ENCODE data around the gene CNR2. TPM values are rescaled to one million over a fixed set of nuclear protein-coding genes. Genes with fewer than 3 reads are reported as not detected.

Gene CNR2
- total RNA-seq, 1 donor from 2014 or later: 0.05 TPM

DNA sequence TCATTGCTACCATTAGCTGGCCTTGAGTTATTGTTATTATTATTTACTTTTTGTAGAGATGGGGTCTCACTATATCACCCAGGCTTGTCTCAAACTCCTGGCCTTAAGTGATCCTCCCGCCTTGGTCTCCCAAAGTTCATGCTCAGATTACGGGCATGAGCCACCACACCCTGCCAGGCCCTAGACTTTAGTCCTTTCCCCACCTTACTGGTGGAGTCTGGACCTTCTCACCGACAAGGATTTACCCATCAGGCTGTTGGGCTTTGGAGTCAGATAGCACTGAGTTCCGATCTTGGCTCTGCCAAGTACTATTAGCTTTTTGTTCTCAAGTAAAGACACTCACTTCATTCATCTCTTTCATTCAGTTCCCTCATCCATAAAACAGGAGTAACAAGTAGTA, 17.2 kb downstream of the CNR2 start:
- no peak overlapping the region for H3K4me3 Mint-ChIP-seq (ENCODE audit: low read depth)
- no peaks in the 10 kb centered on the region for H3K36me3 Mint-ChIP-seq (ENCODE audit: low read depth)
- H3K27ac Mint-ChIP-seq: no peak overlapping the region
- H3K27me3 Mint-ChIP-seq (ENCODE audit: low read depth): peaks cover 22% of the 10 kb centered on the region
- intact Hi-C loops (cut with micrococcal nuclease): no loop called here
- peaks cover 14% of the 10 kb centered on the region for H3K4me1 Mint-ChIP-seq (ENCODE audit: low read depth)
- DNase-seq (ENCODE audit: low spot score): no peak
- no peaks in the 10 kb centered on the region for H3K9me3 Mint-ChIP-seq

DNA sequence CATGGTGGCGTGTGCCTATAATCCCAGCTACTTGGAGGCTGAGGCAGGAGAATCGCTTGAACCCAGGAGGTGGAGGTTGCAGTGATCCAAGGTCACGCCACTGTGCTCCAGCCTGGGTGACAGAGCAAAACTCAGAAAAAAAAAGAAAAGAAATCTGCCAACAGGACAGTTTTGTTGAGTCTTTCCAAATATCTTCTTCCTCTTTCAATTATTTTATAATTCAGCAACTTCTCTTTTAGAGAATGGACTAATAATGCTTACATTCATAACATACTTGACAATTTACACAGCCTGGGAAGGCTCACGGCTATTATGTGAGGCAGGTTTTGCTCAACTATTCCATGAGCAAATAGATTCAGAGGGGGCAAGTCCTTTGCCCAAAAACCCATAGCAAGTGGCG, 18.1 kb downstream of the CNR2 start:
- Mint-ChIP-seq H3K27me3 (ENCODE audit: low read depth) (peaks cover 14% of the 10 kb centered on the region), H3K9me3 (no peaks in the 10 kb centered on the region), H3K4me3 (ENCODE audit: low read depth) (no peak overlapping the region), H3K27ac (no peak overlapping the region), H3K36me3 (ENCODE audit: low read depth) (no peaks in the 10 kb centered on the region), H3K4me1 (ENCODE audit: low read depth) (peaks cover 13% of the 10 kb centered on the region)
- DNase-seq (ENCODE audit: low spot score): no peak
- intact Hi-C loops (cut with micrococcal nuclease): no loop called here

DNA sequence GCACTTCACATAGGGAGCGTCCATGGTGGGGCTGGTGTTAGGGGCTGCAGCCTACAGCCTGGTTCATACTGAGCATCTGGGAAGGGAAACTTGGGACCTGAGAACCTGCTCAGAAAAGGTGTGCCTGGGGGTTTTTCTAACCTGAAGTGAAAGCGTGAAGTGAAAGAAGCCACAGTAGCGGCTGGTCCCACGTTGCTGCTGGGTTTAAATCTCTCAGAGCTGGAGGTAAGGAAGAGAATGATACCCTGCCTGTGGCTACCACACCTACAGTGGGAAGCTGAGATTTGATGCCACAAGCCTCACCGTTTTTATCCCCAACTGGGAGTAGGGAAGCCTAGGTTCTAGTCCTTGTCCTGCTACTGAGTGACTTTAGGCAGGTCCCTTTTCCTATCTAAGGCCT, 24.1 kb downstream of the CNR2 start:
- peaks cover 5% of the 10 kb centered on the region for H3K27me3 Mint-ChIP-seq (ENCODE audit: low read depth)
- no peaks in the 10 kb centered on the region for H3K4me1 Mint-ChIP-seq (ENCODE audit: low read depth)
- intact Hi-C loops (cut with micrococcal nuclease): no loop called here
- H3K27ac Mint-ChIP-seq: no peak overlapping the region
- no peak for DNase-seq (ENCODE audit: low spot score)
- H3K4me3 Mint-ChIP-seq (ENCODE audit: low read depth): no peak overlapping the region
- no peaks in the 10 kb centered on the region for H3K9me3 Mint-ChIP-seq
- no peaks in the 10 kb centered on the region for H3K36me3 Mint-ChIP-seq (ENCODE audit: low read depth)

DNA sequence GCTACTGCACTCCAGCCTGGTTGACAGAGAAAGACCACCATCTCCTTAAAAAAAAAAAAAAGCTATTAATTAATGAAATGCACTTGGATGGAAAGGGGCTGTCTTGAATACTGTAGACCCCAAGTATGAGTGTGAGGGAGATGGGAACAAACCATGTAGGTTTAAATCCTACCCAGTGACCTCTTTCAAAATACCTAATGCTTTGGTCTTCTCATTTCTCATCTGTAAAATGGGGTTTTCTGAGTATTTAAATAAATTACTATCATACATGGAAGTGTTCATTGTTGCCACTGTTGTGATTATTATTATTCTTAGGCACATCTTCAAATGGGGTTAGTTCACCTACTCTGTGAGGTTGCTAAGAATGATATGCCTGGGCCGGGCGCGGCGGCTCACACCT, 27.9 kb downstream of the CNR2 start:
- no peak for DNase-seq (ENCODE audit: low spot score)
- H3K27me3 Mint-ChIP-seq (ENCODE audit: low read depth): no peaks in the 10 kb centered on the region
- no peaks in the 10 kb centered on the region for H3K36me3 Mint-ChIP-seq (ENCODE audit: low read depth)
- no peak overlapping the region for H3K27ac Mint-ChIP-seq
- H3K4me1 Mint-ChIP-seq (ENCODE audit: low read depth): no peaks in the 10 kb centered on the region
- intact Hi-C loops (cut with micrococcal nuclease): no loop called here
- no peak overlapping the region for H3K4me3 Mint-ChIP-seq (ENCODE audit: low read depth)
- peaks cover 1% of the 10 kb centered on the region for H3K9me3 Mint-ChIP-seq

DNA sequence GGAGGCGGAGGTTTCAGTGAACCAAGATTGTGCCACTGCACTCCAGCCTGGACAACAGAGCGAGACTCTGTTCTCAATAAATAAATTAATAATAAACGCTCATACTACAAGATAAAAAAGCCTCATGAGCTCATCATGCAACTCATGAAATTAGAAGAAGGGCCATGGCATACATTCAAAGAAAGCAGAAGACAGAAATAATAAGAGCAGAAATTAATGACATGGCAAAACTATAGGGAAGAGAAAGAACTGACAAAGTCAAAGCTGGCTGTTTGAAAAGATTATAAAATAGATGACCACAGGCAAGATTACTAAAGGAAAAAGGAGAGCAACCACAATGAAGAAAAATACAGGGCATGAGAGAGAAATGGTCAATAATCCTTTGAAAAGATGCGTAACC, 30.4 kb downstream of the CNR2 start:
- Mint-ChIP-seq H3K9me3 (peaks cover 24% of the 10 kb centered on the region), H3K4me3 (ENCODE audit: low read depth) (no peak overlapping the region), H3K36me3 (ENCODE audit: low read depth) (no peaks in the 10 kb centered on the region)

DNA sequence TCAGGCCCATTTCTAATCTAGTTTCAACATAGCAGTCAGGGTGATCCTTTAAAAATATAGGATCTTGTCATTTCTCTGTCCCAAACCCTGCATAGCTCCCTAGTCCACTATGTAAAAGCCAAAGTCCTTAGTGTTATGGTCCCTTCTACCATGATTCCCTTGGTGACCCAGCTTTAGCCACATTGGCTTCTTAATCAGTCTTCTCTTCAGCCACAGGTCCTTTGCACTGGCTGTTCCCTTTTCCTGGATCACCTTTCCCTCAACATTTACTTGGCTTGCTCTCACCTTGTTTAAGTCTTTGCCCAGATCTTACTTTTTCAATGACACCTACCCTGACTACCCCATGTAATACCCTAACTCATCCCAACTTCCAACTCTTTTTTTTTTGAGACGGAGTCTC, 33.4 kb downstream of the CNR2 start:
- Mint-ChIP-seq H3K27ac (no peak overlapping the region), H3K27me3 (ENCODE audit: low read depth) (no peaks in the 10 kb centered on the region), H3K9me3 (peaks cover 36% of the 10 kb centered on the region), H3K4me3 (ENCODE audit: low read depth) (no peak overlapping the region), H3K36me3 (ENCODE audit: low read depth) (no peaks in the 10 kb centered on the region), H3K4me1 (ENCODE audit: low read depth) (no peaks in the 10 kb centered on the region)
- intact Hi-C loops (cut with micrococcal nuclease): no loop called here
- DNase-seq (ENCODE audit: low spot score): no peak

More for the DNA sequence above, 30.4 kb downstream of the CNR2 start:
- Mint-ChIP-seq H3K27ac (no peak overlapping the region), H3K27me3 (ENCODE audit: low read depth) (no peaks in the 10 kb centered on the region), H3K4me1 (ENCODE audit: low read depth) (no peaks in the 10 kb centered on the region)
- DNase-seq (ENCODE audit: low spot score): no peak
- intact Hi-C loops (cut with micrococcal nuclease): no loop called here

DNA sequence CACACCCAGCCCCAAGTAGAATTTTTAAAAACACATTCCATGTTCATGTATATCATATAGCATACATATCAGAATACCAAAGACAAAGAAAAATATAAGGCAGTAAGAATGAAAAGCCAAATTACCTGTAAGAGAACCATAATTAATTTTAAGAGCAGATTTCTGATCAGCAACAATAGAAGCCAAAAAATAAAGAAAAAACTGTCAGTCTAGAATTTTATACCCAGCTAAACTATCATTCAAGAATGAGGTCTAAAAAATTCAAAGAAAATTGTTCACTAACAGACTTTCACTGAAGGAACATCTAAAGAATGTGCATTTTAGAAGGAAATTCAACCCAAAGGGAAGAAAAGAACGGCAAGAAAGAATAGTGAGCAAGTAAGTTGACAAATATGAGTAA, 34.5 kb downstream of the CNR2 start:
- H3K9me3 Mint-ChIP-seq: peaks cover 36% of the 10 kb centered on the region
- no peaks in the 10 kb centered on the region for H3K36me3 Mint-ChIP-seq (ENCODE audit: low read depth)
- no peak for DNase-seq (ENCODE audit: low spot score)
- intact Hi-C loops (cut with micrococcal nuclease): no loop called here
- no peaks in the 10 kb centered on the region for H3K4me1 Mint-ChIP-seq (ENCODE audit: low read depth)
- H3K27me3 Mint-ChIP-seq (ENCODE audit: low read depth): no peaks in the 10 kb centered on the region
- no peak overlapping the region for H3K27ac Mint-ChIP-seq
- no peak overlapping the region for H3K4me3 Mint-ChIP-seq (ENCODE audit: low read depth)

DNA sequence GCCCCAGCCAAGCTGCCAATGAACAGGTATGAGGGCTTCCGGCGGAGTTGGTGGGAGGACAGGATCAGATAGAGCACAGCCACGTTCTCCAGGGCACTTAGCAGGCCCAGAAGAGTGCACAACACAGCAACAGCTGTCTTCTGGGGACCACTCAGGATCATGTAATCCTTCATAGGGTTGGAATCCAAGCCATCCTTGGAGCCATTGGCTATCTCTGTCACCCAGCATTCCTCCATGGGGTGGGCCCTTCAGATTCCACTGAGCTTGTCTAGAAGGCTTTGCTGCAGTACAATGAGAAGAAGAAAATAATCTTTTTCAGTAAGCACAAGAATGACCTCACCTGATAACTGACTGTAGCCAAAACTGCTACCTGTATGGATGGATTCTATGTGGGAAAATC, 37.8 kb downstream of the CNR2 start:
- peaks cover 1% of the 10 kb centered on the region for H3K27me3 Mint-ChIP-seq (ENCODE audit: low read depth)

DNA sequence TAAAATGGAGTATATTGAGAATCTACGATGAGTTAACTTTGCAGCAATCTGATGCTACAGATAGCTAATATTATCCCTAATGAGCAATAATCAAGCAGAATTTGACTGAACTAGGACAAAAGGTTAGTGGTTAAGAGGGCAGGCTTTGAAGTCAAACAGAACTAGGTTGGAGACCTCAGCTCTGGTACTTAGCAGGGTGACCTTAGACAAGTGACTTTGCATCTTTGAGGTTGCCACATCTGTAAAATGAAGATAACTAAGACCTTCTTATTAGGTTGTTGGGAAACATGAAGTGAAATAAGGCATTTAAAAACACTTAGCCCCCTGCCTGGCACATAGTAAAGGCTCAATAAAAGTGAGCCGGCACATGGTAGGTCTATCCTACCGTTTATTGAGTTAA, 40.7 kb downstream of the CNR2 start:
- intact Hi-C loops (cut with micrococcal nuclease): no loop called here
- Mint-ChIP-seq H3K36me3 (ENCODE audit: low read depth) (no peaks in the 10 kb centered on the region), H3K4me1 (ENCODE audit: low read depth) (peaks cover 8% of the 10 kb centered on the region), H3K27me3 (ENCODE audit: low read depth) (peaks cover 13% of the 10 kb centered on the region), H3K9me3 (peaks cover 10% of the 10 kb centered on the region), H3K4me3 (ENCODE audit: low read depth) (no peak overlapping the region), H3K27ac (no peak overlapping the region)
- DNase-seq (ENCODE audit: low spot score): no peak

More for the DNA sequence above, 37.8 kb downstream of the CNR2 start:
- H3K4me1 Mint-ChIP-seq (ENCODE audit: low read depth): no peaks in the 10 kb centered on the region
- no peak for DNase-seq (ENCODE audit: low spot score)
- H3K27ac Mint-ChIP-seq: no peak overlapping the region
- peaks cover 36% of the 10 kb centered on the region for H3K9me3 Mint-ChIP-seq
- H3K4me3 Mint-ChIP-seq (ENCODE audit: low read depth): no peak overlapping the region
- H3K36me3 Mint-ChIP-seq (ENCODE audit: low read depth): no peaks in the 10 kb centered on the region
- intact Hi-C loops (cut with micrococcal nuclease): no loop called here

DNA sequence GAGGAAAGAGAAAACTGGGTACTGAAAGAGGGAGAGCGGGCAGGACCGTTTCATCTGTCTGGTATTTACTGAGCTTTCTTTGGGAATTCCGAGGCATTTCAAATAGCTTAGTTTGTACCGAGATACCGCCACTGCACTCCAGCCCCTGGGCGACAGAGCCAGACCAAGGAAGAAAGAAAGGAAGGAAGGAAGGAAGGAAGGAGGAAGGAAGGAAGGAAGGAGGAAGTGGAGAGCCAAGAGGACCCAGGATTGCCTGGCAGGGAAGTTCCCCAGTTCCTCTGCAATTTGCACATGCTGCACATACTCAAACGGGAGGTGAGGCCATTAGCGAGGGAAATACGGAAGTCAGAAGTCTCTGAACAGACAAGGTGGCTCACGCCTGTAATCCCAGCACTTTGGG, 44.1 kb downstream of the CNR2 start:
- Mint-ChIP-seq H3K4me3 (ENCODE audit: low read depth) (peak overlapping the region; percentile 86), H3K27ac (no peak overlapping the region)

DNA sequence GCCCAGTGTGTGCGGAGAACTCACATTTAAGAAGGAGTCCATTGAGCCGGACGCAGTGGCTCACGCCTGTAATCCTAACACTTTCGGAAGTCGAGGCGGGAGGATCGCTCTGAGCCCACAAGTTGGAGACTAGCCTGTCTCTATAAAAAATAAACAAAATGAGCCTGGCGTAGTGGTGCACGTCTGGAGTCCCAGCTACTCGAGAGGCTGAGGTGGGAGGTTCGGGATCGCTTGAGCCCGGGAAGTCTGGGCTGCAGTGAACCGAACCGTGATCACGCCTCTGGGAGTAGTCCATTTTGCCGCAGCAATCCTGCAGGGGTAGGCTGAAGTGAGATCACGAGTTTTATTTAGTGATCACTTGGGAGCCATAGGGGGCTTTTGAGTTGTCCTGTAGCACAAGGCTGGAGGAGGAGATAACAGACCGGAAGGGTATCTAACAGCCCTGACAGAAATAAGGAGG, 44.6 kb downstream of the CNR2 start:
- no peak for DNase-seq (ENCODE audit: low spot score)
- intact Hi-C loops (cut with micrococcal nuclease): loop anchor here (1.0 to 5.0 kb wide), 2 partner anchors 59 to 89 kb away; partner anchors contain the start of gene PNRC2
- H3K9me3 Mint-ChIP-seq: no peaks in the 10 kb centered on the region
- H3K27me3 Mint-ChIP-seq (ENCODE audit: low read depth): peaks cover 16% of the 10 kb centered on the region
- H3K4me1 Mint-ChIP-seq (ENCODE audit: low read depth): peaks cover 16% of the 10 kb centered on the region
- H3K36me3 Mint-ChIP-seq (ENCODE audit: low read depth): no peaks in the 10 kb centered on the region
- peak overlapping the region; percentile 86 for H3K4me3 Mint-ChIP-seq (ENCODE audit: low read depth)
- H3K27ac Mint-ChIP-seq: peak overlapping the region; percentile 49

More for the DNA sequence above, 44.1 kb downstream of the CNR2 start:
- peaks cover 16% of the 10 kb centered on the region for H3K27me3 Mint-ChIP-seq (ENCODE audit: low read depth)
- H3K9me3 Mint-ChIP-seq: no peaks in the 10 kb centered on the region
- no peak for DNase-seq (ENCODE audit: low spot score)
- intact Hi-C loops (cut with micrococcal nuclease): loop anchor here (5.0 kb wide), 1 partner anchor 88 kb away; the partner anchor contains the start of gene PNRC2
- peaks cover 16% of the 10 kb centered on the region for H3K4me1 Mint-ChIP-seq (ENCODE audit: low read depth)
- H3K36me3 Mint-ChIP-seq (ENCODE audit: low read depth): no peaks in the 10 kb centered on the region

DNA sequence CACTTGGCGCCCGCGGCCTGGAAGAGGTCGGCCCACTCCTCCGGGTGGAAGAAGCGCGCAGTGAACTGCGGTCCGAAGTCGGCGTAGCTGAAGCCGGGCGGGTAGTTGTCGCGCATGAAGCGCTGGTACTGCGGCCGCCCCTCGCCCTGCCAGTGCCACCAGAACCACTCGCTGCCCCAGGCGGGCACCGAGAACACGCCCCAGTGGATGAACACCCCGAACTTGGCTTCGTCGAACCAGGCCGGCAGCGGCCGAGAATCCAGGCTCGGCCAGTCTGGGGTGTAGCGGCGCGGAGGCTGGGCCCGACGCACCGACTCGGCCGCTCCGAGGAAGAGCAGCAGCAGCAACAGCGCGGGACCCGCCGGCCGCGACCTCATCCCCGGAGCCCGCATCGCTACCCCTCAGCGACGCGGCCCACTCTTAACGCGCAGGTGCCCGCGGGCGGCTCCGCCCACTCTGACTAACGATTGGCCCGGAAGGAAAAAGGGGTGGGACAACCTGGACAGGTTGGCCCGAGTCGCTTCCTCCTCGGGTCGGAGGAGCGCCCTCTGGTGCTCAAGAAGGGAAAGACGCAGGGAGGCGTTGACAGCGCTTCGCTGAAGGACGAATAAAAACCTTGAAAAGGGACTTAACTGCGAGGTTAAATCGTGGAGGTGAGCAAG, 45.1 kb downstream of the CNR2 start, which contains the start of gene FUCA1:
Gene FUCA1, minus strand, starts transcription at position 396 of the 662 bp plus-strand sequence. Its CDS starts 4 bp downstream, at position 392.
- Mint-ChIP-seq H3K36me3 (ENCODE audit: low read depth) (no peaks in the 10 kb centered on the region), H3K4me3 (ENCODE audit: low read depth) (peak within 1 kb of the TSS; percentile 86), H3K27ac (peak within 1 kb of the TSS; percentile 49), H3K27me3 (ENCODE audit: low read depth) (peaks cover 16% of the 10 kb centered on the region), H3K4me1 (ENCODE audit: low read depth) (peaks cover 16% of the 10 kb centered on the region), H3K9me3 (no peaks in the 10 kb centered on the region)
- intact Hi-C loops (cut with micrococcal nuclease): loop anchor here (1.0 to 5.0 kb wide), 2 partner anchors 59 to 89 kb away; partner anchors contain the start of gene PNRC2
- peak; percentile 91 for DNase-seq (ENCODE audit: low spot score)

DNA sequence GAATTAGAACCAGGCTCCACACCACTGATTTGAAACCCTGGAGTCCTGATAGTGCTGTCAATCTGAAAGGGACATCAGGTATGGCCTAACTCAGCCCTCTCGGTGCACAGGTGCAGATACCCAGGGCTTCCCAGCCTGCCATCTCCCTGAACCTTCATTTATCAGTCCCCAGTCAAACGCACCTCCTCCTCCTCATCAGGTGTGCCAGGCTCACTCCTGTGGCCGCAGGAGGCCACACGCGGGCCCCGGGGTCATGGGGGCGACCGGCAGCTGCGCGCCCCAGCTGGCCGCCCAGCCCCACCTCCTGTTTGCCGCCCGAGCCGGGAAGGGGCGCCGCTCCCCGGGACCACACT, 45.6 kb downstream of the CNR2 start:
- no peaks in the 10 kb centered on the region for H3K9me3 Mint-ChIP-seq
- peak overlapping the region; percentile 86 for H3K4me3 Mint-ChIP-seq (ENCODE audit: low read depth)
- no peak for DNase-seq (ENCODE audit: low spot score)
- intact Hi-C loops (cut with micrococcal nuclease): loop anchor here (5.0 kb wide), 1 partner anchor 90 kb away; the partner anchor contains the start of gene PNRC2
- no peaks in the 10 kb centered on the region for H3K36me3 Mint-ChIP-seq (ENCODE audit: low read depth)
- H3K27me3 Mint-ChIP-seq (ENCODE audit: low read depth): peaks cover 16% of the 10 kb centered on the region
- H3K4me1 Mint-ChIP-seq (ENCODE audit: low read depth): peaks cover 16% of the 10 kb centered on the region
- no peak overlapping the region for H3K27ac Mint-ChIP-seq

All from activated T-helper 2 cell treated with anti-CD3 and anti-CD28 coated beads, Interferon-gamma antibody, Interleukin-2, Interleukin-4, amounts not matched to agents 10 μg/mL and 5 μg/mL and 100 μg/mL, durations not matched to agents 14 hours and 24 hours and 36 hours (primary cell).